K562 (cell line): Measurements from ENCODE around the gene SURF4. TPM values are rescaled to one million over a fixed set of nuclear protein-coding genes. Genes with fewer than 3 reads are reported as not detected.

Experiments used
- RBM25 ChIP-seq: fragments of 200-400 bp; formaldehyde crosslinking; IDR thresholded peaks from 2 replicates; pipeline ENCODE4 v1.6.1; 2018; ENCODE audit warnings: low read length, low read depth, moderate library complexity; ENCODE audit not compliant: severe bottlenecking
- ZBTB40 ChIP-seq, 2 experiments: fragments of 450-650 bp in 1 of 2; sonication (generic) in 1 of 2; formaldehyde crosslinking in 1 of 2; IDR thresholded peaks; 2 replicates each; pipeline versions ENCODE4 v1.7.1 to v1.9.0; 2016 to 2022; ENCODE audit warnings: inconsistent platforms in 1 of 2, mild to moderate bottlenecking in 1 of 2, missing genetic modification reagents in 1 of 2
- ZKSCAN3 ChIP-seq: fragments of 250-450 bp; sonication (Bioruptor Pico); IDR thresholded peaks from 2 replicates; pipeline ENCODE4 v1.4.0; 2020
- ZNF354B ChIP-seq: fragments of 250-450 bp; sonication (Bioruptor Pico); IDR thresholded peaks from 2 replicates; pipeline ENCODE4 v1.4.0; 2020
- polyA plus RNA-seq, 8 experiments: library from polyadenylated mRNA; depleted of rRNA in 4 of 8; stranded (reverse) in 5 of 8; unstranded in 3 of 8; fragments of >200 nt; fragmentation: Nextera tagmentation in 2 of 8; fragmentation: Illumina TruSeq in 1 of 8; extraction: Ambion mirVana in 2 of 8; extraction: Trizol in 1 of 8; gene quantifications; 2 replicates each; pipeline versions ENCODE4 v1.2.1 to v1.2.3, GENCODE V29; 2011 to 2014; ENCODE audit warnings: inconsistent platforms in 1 of 8, missing spikeins in 1 of 8
- total RNA-seq, 7 experiments: library from RNA; depleted of rRNA in 6 of 7; stranded (reverse); fragments of >200 nt in 6 of 7; fragmentation: Illumina TruSeq in 2 of 7; extraction: Trizol in 2 of 7; gene quantifications; 2 replicates each; pipeline versions ENCODE4 v1.2.1 to v1.2.3, GENCODE V29; 2011 to 2021; ENCODE audit warnings: low replicate concordance in 1 of 7

SURF4 gene
- total and polyA plus RNA-seq, 9 of the 15 experiments (the other 6 are each of a cell fraction or from before 2014, with no cell fraction given), result 8.4 to 176 (median 130) TPM

- TF ChIP-seq ZBTB40 (IDR thresholded peaks at IDR 0.05) (no peak), ZBTB40 (CRISPR knock-in tag; IDR thresholded peaks at IDR 0.05) (no peak), ZKSCAN3 (CRISPR knock-in tag) (no peak), RBM25 (no peak), ZNF354B (CRISPR knock-in tag) (no peak)
- TF ChIP-seq, all 486 proteins: peak for 0
These were observed 14.9 kb upstream of the SURF4 start (continued) for GRCh38 chr9:133390713-133391112.
